Hippocampal formation (tissue), 2 donors: Measurements from ENCODE around the gene ASF1A.
"Not testable (repeated sequence)": the region's sequence is repeated elsewhere in the genome, so short reads cannot be mapped to it uniquely, and the experiment has no call there.

ENCODE experiments used
- DNase-seq, 2 donors: peaks; one replicate each; lab custom pipeline; 2025; lab: John Stamatoyannopoulos, UW

Gene ASF1A

GRCh38 chr6:118893807-118894424 lies at the start of gene ASF1A:
Gene ASF1A (plus strand): TSS chr6:118894152. CDS start chr6:118894414, 262 bp downstream.
- peak; percentile 97 to 99 for DNase-seq

- no peak for DNase-seq
Observed at GRCh38 chr6:118844915-118845314, 49.0 kb upstream of the ASF1A start.

- no peak for DNase-seq
Observed at GRCh38 chr6:118853408-118853807, 40.5 kb upstream of the ASF1A start.

- no peak for DNase-seq
Observed at GRCh38 chr6:118856301-118856700, 37.7 kb upstream of the ASF1A start.

- no peak for DNase-seq
Observed at GRCh38 chr6:118859517-118860064, 34.4 kb upstream of the ASF1A start.

GRCh38 chr6:118860363-118860762 lies 33.6 kb upstream of the ASF1A start:
- no peak for DNase-seq

GRCh38 chr6:118860880-118861279 lies 33.1 kb upstream of the ASF1A start:
- no peak for DNase-seq

GRCh38 chr6:118862443-118862842 lies 31.5 kb upstream of the ASF1A start:
- no peak for DNase-seq

GRCh38 chr6:118864341-118865099 lies 29.4 kb upstream of the ASF1A start:
- no peak for DNase-seq

- no peak for DNase-seq
Observed at GRCh38 chr6:118865100-118865391, 28.9 kb upstream of the ASF1A start.

GRCh38 chr6:118867181-118867580 lies 26.8 kb upstream of the ASF1A start:
- no peak for DNase-seq

GRCh38 chr6:118868901-118869300 lies 25.1 kb upstream of the ASF1A start:
- not testable (repeated sequence) for DNase-seq

- DNase-seq, result no peak
Observed at GRCh38 chr6:118869350-118869749, 24.6 kb upstream of the ASF1A start.

GRCh38 chr6:118869894-118870589 lies 23.9 kb upstream of the ASF1A start:
- no peak for DNase-seq

- no peak for DNase-seq
Observed at GRCh38 chr6:118871331-118871730, 22.6 kb upstream of the ASF1A start.

- DNase-seq, result no peak
Observed at GRCh38 chr6:118872318-118872717, 21.6 kb upstream of the ASF1A start.

- no peak for DNase-seq
Observed at GRCh38 chr6:118872726-118873125, 21.2 kb upstream of the ASF1A start.

- no peak for DNase-seq
Observed at GRCh38 chr6:118873239-118873638, 20.7 kb upstream of the ASF1A start.

- no peak for DNase-seq
Observed at GRCh38 chr6:118875672-118876071, 18.3 kb upstream of the ASF1A start.

GRCh38 chr6:118876198-118876597 lies 17.8 kb upstream of the ASF1A start:
- no peak for DNase-seq

- DNase-seq, result no peak
Observed at GRCh38 chr6:118876814-118877213, 17.1 kb upstream of the ASF1A start.

- no peak for DNase-seq
Observed at GRCh38 chr6:118877806-118878205, 16.1 kb upstream of the ASF1A start.
